K562 (cell line): ENCODE measurements around the gene MGAT5. TPM values are rescaled to one million over a fixed set of nuclear protein-coding genes. Genes with fewer than 3 reads are reported as not detected.

Experiments
- ATAC-seq: fragments of 200-7000 bp; cut with Tn5 transposase; 3 replicates; pipeline ENCODE4 v1.9.1; 2020; ENCODE audit warnings: moderate library complexity
- BruUV-seq: library from RNA; stranded (reverse); fragments of 400-500 nt; replicated peaks from 2 replicates; lab custom pipeline; 2021; lab: Mats Ljungman, UMichigan
- CTCF ChIA-PET: fragments of 300-600 bp; formaldehyde crosslinking; extraction: SDS; loops from one replicate; lab custom pipeline; 2021; ENCODE audit warnings: low intra/inter-chr PET ratio; lab: Yijun Ruan, JAX
- POLR2A ChIA-PET: fragments of 300-600, 350-650 bp; sonication (Branson Sonifier 250); formaldehyde crosslinking; extraction: SDS; loops from one replicate; lab custom pipeline; 2021; ENCODE audit warnings: antibody characterized with exemption, inconsistent platforms; lab: Yijun Ruan, JAX
- DNase-seq, 4 experiments: peaks; one replicate each; pipeline versions ENCODE4 v3.0.0 to v3.0.0-alpha.2; 2011 to 2018; ENCODE audit warnings: low spot score in 3 of 4, mixed read lengths in 3 of 4; ENCODE audit errors: extremely low read depth in 1 of 4
- FAIRE-seq: peaks from 2 replicates; lab custom pipeline; 2011; peaks lifted over from hg19 to GRCh38; lab: Jason Lieb, UNC
- H2AFZ ChIP-seq: 2 replicates; pipeline ENCODE4 v1.6.0; 2011; ENCODE audit warnings: low read depth, low read length, control low read depth, inconsistent platforms
- H3K27ac ChIP-seq: fragments of 200-600 bp; 3 replicates; pipeline ENCODE4 v1.8.0; 2011; ENCODE audit warnings: low read depth, mild to moderate bottlenecking, control low read depth, inconsistent platforms, low read length, moderate library complexity, mixed read lengths; ENCODE audit errors: extremely low read depth
- H3K27me3 ChIP-seq, 2 experiments: fragments of 300-600 bp in 1 of 2; 2 replicates in 1 of 2; 3 replicates in 1 of 2; pipeline versions ENCODE4 v1.6.0 to v1.8.0; 2011; ENCODE audit warnings: inconsistent platforms in 2 of 2, low read length in 2 of 2, mild to moderate bottlenecking in 1 of 2, mixed read lengths in 1 of 2, moderate library complexity in 1 of 2; ENCODE audit not compliant: control insufficient read depth in 2 of 2, insufficient read depth in 2 of 2
- H3K36me3 ChIP-seq: fragments of 300-600 bp; 3 replicates; pipeline ENCODE4 v1.8.0; 2011; ENCODE audit warnings: mild to moderate bottlenecking, low read length, inconsistent platforms; ENCODE audit not compliant: control insufficient read depth, insufficient read depth
- H3K4me1 ChIP-seq, 2 experiments: fragments of 200-600 bp in 1 of 2; replicated peaks in 1 of 2; 2 replicates in 1 of 2; 3 replicates in 1 of 2; pipeline versions ENCODE4 v1.5.1 to v1.8.0; 2011; ENCODE audit warnings: inconsistent platforms in 2 of 2, low read length in 2 of 2, mild to moderate bottlenecking in 1 of 2, mixed read lengths in 1 of 2, moderate library complexity in 1 of 2; ENCODE audit not compliant: control insufficient read depth in 2 of 2, insufficient read depth in 2 of 2
- H3K4me2 ChIP-seq: 2 replicates; pipeline ENCODE4 v1.6.1; 2011; ENCODE audit warnings: low read length, control low read depth, inconsistent platforms, mixed read lengths; ENCODE audit not compliant: insufficient read depth
- H3K4me3 ChIP-seq: fragments of 200-600 bp; sonication (generic), shearing (Covaris generic); 2 replicates; pipeline ENCODE4 v1.5.1; 2016; ENCODE audit warnings: control low read depth, inconsistent platforms
- H3K79me2 ChIP-seq: fragments of 200-600 bp; 3 replicates; pipeline ENCODE4 v1.8.0; 2011; ENCODE audit warnings: low read length, inconsistent platforms; ENCODE audit not compliant: control insufficient read depth, insufficient read depth
- H3K9ac ChIP-seq, 2 experiments: 2 replicates each; pipeline versions ENCODE4 v1.6.0 to v1.6.1; 2011; ENCODE audit warnings: low read depth in 2 of 2, low read length in 2 of 2, control low read depth in 1 of 2, inconsistent platforms in 1 of 2, mild to moderate bottlenecking in 1 of 2, mixed read lengths in 1 of 2; ENCODE audit not compliant: insufficient read depth in 1 of 2
- H3K9me1 ChIP-seq: one replicate; pipeline ENCODE4 v1.6.0; 2011; ENCODE audit warnings: inconsistent platforms, mild to moderate bottlenecking, low read length, moderate library complexity; ENCODE audit not compliant: control insufficient read depth, insufficient read depth
- H3K9me3 ChIP-seq: replicated peaks from 2 replicates; pipeline ENCODE4 v1.5.1; 2011; ENCODE audit warnings: low read depth, low read length, inconsistent platforms; ENCODE audit not compliant: control insufficient read depth, insufficient read depth
- H4K20me1 ChIP-seq: replicated peaks from 2 replicates; pipeline ENCODE4 v1.6.1; 2011; ENCODE audit warnings: low read length, inconsistent platforms, mixed read lengths; ENCODE audit not compliant: control insufficient read depth, insufficient read depth
- FOXK1 ChIP-seq: sonication (generic); formaldehyde crosslinking; IDR thresholded peaks from 2 replicates; pipeline ENCODE4 v1.8.0; 2022; ENCODE audit warnings: missing genetic modification reagents, mild to moderate bottlenecking, borderline replicate concordance
- KLF1 ChIP-seq: fragments of 450-650 bp; IDR thresholded peaks from 2 replicates; pipeline ENCODE4 v1.6.1; 2016; ENCODE audit warnings: missing genetic modification characterization, missing compliant biosample characterization
- MTF1 ChIP-seq: fragments of 250-450 bp; sonication (Bioruptor Pico); IDR thresholded peaks from 2 replicates; pipeline ENCODE4 v1.9.0; 2021; ENCODE audit warnings: moderate library complexity, mild to moderate bottlenecking, inconsistent platforms, borderline replicate concordance
- NELFE ChIP-seq: IDR thresholded peaks from 2 replicates; pipeline ENCODE4 v1.6.1; 2011; ENCODE audit warnings: mild to moderate bottlenecking; ENCODE audit not compliant: insufficient read depth, insufficient read length
- RHOXF2B ChIP-seq: fragments of 250-450 bp; sonication (Bioruptor Pico); conservative IDR thresholded peaks from 2 replicates; pipeline ENCODE4 v1.5.1; 2021
- SMAD2 ChIP-seq: fragments of 150-350 bp; IDR thresholded peaks from 2 replicates; pipeline ENCODE4 v1.6.1; 2014; ENCODE audit warnings: low read depth, mild to moderate bottlenecking, low read length
- SP2 ChIP-seq: IDR thresholded peaks from 2 replicates; pipeline ENCODE4 v1.6.1; 2011; ENCODE audit warnings: mild to moderate bottlenecking, low read depth, low read length, moderate library complexity; ENCODE audit not compliant: poor library complexity, severe bottlenecking; ENCODE audit errors: extremely low read depth
- TAF1 ChIP-seq: IDR thresholded peaks from 2 replicates; pipeline ENCODE4 v1.6.1; 2011; ENCODE audit warnings: mild to moderate bottlenecking, low read length, moderate library complexity; ENCODE audit not compliant: insufficient read depth, control insufficient read depth, severe bottlenecking; ENCODE audit errors: extremely low read depth
- ZNF444 ChIP-seq: fragments of 250-450 bp; sonication (Bioruptor Pico); IDR thresholded peaks from 2 replicates; pipeline ENCODE4 v1.4.0; 2020; ENCODE audit warnings: mild to moderate bottlenecking, moderate library complexity
- ZNF445 ChIP-seq: fragments of 250-450 bp; sonication (Bioruptor Pico); IDR thresholded peaks from 2 replicates; pipeline ENCODE4 v1.4.0; 2020; ENCODE audit warnings: low read depth, mild to moderate bottlenecking, moderate library complexity
- WGBS: fragments of 100-300 bp; shearing (Covaris generic); methylation state at CpG from one replicate; pipeline ENCODE4 v1.1.6; 2016; ENCODE audit warnings: low coverage, mixed read lengths; ENCODE audit not compliant: insufficient coverage; ENCODE audit errors: missing lambda C conversion rate; 5-methylcytosine and 5-hydroxymethylcytosine counted together
- in situ Hi-C: fragments of 300-500 bp; cut with MboI; formaldehyde crosslinking; loops from 4 replicates; pipeline ENCODE4 v1.15.0; 2018; ENCODE audit warnings: inconsistent platforms, mixed read lengths
- intact Hi-C: fragments of 100-400 bp; cut with micrococcal nuclease; formaldehyde crosslinking; loops from 2 replicates; pipeline ENCODE4 v1.14.2; 2022
- polyA plus RNA-seq, 8 experiments: library from polyadenylated mRNA; depleted of rRNA in 4 of 8; stranded (reverse) in 5 of 8; unstranded in 3 of 8; fragments of >200 nt; fragmentation: Nextera tagmentation in 2 of 8; fragmentation: Illumina TruSeq in 1 of 8; extraction: Ambion mirVana in 2 of 8; extraction: Trizol in 1 of 8; gene quantifications; 2 replicates each; pipeline versions ENCODE4 v1.2.1 to v1.2.3, GENCODE V29; 2011 to 2014; ENCODE audit warnings: inconsistent platforms in 1 of 8, missing spikeins in 1 of 8
- total RNA-seq, 7 experiments: library from RNA; depleted of rRNA in 6 of 7; stranded (reverse); fragments of >200 nt in 6 of 7; fragmentation: Illumina TruSeq in 2 of 7; extraction: Trizol in 2 of 7; gene quantifications; 2 replicates each; pipeline versions ENCODE4 v1.2.1 to v1.2.3, GENCODE V29; 2011 to 2021; ENCODE audit warnings: low replicate concordance in 1 of 7
- TF ChIP-seq, protein P1 (sequence below), 3 experiments: fragments of 200-800 bp in 1 of 3; fragments of 250-450 bp in 1 of 3; fragments of 450-650 bp in 1 of 3; sonication (Bioruptor Pico) in 1 of 3; sonication (Bioruptor generic) in 1 of 3; formaldehyde crosslinking in 1 of 3; IDR thresholded peaks; 2 replicates each; pipeline versions ENCODE4 v1.6.1 to v1.8.0; 2016 to 2022; ENCODE audit warnings: mild to moderate bottlenecking in 2 of 3, missing genetic modification characterization in 2 of 3, missing compliant biosample characterization in 1 of 3, moderate library complexity in 1 of 3
- TF ChIP-seq, protein P2 (sequence below): fragments of 250-450 bp; sonication (Bioruptor Pico); IDR thresholded peaks from 2 replicates; pipeline ENCODE4 v1.8.0; 2021; ENCODE audit warnings: moderate library complexity, mild to moderate bottlenecking, inconsistent platforms
- TF ChIP-seq, protein P3 (sequence below): fragments of 250-450 bp; sonication (Bioruptor Pico); IDR thresholded peaks from 2 replicates; pipeline ENCODE4 v1.9.0; 2021; ENCODE audit warnings: mild to moderate bottlenecking, inconsistent platforms

Gene MGAT5
- total and polyA plus RNA-seq, 9 of the 15 experiments (the other 6 are each of a cell fraction or from before 2014, with no cell fraction given): 1.6 to 18.6 (median 11.1) TPM

DNA sequence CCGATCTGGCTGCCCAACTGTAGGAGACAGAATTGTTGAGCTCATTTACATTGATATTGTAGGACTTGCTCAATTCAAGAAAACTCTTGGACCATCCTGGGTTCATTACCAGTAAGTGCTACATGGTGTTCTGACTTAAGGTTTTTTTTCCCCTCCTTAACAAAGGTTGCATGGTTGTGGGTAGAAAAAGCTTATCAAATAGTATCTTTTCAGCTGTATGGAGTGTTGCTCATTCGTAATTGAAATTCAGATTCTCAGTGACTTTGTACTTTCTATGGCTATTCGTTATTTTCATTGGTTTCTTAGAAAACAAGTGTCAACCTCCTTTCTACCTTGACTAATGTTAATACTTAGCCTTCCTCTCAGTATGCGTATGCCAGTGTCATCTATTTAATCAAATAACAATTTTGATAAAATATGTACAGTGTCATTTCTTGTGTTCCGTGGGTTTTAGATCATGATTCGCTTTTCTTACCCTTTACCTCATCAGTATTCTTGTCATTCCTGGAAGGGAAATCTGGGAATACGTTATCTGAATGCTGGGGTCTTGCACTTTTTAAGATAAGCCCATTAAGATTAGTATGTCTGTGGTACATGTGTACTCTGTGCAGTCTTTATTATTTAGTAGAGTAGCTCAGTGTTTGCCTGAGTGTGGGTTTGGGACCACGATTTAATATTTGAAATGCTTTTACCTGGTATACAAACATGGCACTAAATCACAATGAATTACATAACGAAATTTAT is 91.3 kb downstream of the MGAT5 start (continued):
- TF ChIP-seq SP2 (no peak), ZNF444 (CRISPR knock-in tag) (no peak), SMAD2 (no peak), ZNF445 (CRISPR knock-in tag) (no peak)

DNA sequence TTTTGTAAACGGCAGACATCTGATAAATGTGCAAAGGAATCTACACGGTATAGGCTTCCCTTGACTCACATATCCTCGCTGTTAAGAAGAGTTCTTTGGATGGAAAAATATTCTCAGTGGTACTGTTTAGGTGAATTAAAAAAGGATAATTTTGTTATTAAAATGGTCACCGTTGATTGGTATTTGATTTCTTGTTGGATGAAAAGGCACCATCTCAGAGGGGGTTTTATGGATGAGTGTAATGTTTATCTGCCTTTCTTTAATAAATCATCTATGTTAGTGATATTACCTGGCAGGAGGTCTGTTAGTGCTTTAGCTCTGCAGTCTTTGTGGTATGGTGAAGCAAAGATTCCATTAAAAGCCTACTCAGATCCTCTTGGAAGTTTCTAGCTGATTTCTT is 92.3 kb downstream of the MGAT5 start:
- DNase-seq (no peak), FAIRE-seq (no peak), ATAC-seq (no peak)
- Histone ChIP-seq H3K4me2 (no peak overlapping the region), H3K36me3 (no peaks in the 10 kb centered on the region), H3K9me3 (no peaks in the 10 kb centered on the region), H3K4me3 (no peak overlapping the region), H3K9me1 (no peaks in the 10 kb centered on the region), H3K79me2 (no peaks in the 10 kb centered on the region), H4K20me1 (no peaks in the 10 kb centered on the region), H3K9ac (no peak overlapping the region), H3K4me1 (no peaks in the 10 kb centered on the region), H2AFZ (no peak overlapping the region), H3K27ac (no peak overlapping the region), H3K27me3 (no peaks in the 10 kb centered on the region)
- ChIA-PET POLR2A (no interaction called here), CTCF (no interaction called here)
- in situ Hi-C loops (no loop called here), intact Hi-C loops (no loop called here)
- BruUV-seq: no TSS peak
- 41% methylated on average over 4 of the region's 4 CpGs for WGBS
- TF ChIP-seq KLF1 (tag): no peak
- no peak for TF ChIP-seq MTF1 (CRISPR knock-in tag)
- TF ChIP-seq NELFE: no peak
- TF ChIP-seq, protein P1, sequence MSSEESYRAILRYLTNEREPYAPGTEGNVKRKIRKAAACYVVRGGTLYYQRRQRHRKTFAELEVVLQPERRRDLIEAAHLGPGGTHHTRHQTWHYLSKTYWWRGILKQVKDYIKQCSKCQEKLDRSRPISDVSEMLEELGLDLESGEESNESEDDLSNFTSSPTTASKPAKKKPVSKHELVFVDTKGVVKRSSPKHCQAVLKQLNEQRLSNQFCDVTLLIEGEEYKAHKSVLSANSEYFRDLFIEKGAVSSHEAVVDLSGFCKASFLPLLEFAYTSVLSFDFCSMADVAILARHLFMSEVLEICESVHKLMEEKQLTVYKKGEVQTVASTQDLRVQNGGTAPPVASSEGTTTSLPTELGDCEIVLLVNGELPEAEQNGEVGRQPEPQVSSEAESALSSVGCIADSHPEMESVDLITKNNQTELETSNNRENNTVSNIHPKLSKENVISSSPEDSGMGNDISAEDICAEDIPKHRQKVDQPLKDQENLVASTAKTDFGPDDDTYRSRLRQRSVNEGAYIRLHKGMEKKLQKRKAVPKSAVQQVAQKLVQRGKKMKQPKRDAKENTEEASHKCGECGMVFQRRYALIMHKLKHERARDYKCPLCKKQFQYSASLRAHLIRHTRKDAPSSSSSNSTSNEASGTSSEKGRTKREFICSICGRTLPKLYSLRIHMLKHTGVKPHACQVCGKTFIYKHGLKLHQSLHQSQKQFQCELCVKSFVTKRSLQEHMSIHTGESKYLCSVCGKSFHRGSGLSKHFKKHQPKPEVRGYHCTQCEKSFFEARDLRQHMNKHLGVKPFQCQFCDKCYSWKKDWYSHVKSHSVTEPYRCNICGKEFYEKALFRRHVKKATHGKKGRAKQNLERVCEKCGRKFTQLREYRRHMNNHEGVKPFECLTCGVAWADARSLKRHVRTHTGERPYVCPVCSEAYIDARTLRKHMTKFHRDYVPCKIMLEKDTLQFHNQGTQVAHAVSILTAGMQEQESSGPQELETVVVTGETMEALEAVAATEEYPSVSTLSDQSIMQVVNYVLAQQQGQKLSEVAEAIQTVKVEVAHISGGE (CRISPR knock-in tag; IDR thresholded peaks at IDR 0.05): no peak
- TF ChIP-seq, protein P2, sequence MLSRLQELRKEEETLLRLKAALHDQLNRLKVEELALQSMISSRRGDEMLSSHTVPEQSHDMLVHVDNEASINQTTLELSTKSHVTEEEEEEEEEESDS (CRISPR knock-in tag): no peak
- no peak for TF ChIP-seq TAF1
- TF ChIP-seq RHOXF2B (CRISPR knock-in tag): no peak
- TF ChIP-seq FOXK1 (CRISPR knock-in tag): no peak
- TF ChIP-seq, protein P3, sequence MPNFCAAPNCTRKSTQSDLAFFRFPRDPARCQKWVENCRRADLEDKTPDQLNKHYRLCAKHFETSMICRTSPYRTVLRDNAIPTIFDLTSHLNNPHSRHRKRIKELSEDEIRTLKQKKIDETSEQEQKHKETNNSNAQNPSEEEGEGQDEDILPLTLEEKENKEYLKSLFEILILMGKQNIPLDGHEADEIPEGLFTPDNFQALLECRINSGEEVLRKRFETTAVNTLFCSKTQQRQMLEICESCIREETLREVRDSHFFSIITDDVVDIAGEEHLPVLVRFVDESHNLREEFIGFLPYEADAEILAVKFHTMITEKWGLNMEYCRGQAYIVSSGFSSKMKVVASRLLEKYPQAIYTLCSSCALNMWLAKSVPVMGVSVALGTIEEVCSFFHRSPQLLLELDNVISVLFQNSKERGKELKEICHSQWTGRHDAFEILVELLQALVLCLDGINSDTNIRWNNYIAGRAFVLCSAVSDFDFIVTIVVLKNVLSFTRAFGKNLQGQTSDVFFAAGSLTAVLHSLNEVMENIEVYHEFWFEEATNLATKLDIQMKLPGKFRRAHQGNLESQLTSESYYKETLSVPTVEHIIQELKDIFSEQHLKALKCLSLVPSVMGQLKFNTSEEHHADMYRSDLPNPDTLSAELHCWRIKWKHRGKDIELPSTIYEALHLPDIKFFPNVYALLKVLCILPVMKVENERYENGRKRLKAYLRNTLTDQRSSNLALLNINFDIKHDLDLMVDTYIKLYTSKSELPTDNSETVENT (CRISPR knock-in tag): no peak
